ENCODE results near the gene OR5B2.
"Not testable (repeated sequence)": the region's sequence is repeated elsewhere in the genome, so short reads cannot be mapped to it uniquely, and the experiment has no call there.

The OR5B2 gene
- long read RNA-seq, donor 1 = 0 reads
- long read RNA-seq, donor 2 = 0 reads
- long read RNA-seq, donor 3 = 0 reads
- long read RNA-seq, donor 4 = 0 reads
- long read RNA-seq, donor 5 = 0 reads
- long read RNA-seq, donor 6 = 0 reads
- long read RNA-seq, donor 7 = 0 reads
- long read RNA-seq, donor 8 = 0 reads

DNA sequence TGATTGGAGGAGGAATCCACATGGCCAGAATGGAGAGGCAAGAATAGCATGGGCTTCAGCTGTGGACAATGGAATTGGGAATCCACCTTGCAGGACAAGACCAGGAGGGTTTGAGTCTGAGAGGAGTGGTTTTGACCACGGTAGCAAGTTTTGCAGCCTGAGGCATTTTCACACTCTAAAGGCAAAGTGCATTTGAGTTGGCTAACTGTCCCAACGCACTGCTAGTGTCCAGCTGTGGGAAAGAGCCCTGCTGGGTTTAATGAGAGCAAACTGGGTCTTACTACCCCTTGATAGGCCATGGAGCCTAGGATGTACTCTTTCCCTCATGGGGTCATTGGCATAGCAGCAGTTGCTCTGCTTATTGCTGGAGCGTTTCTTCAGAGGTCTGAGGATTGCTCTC lies at the start of gene OR5B2:
Gene OR5B2, minus strand, starts transcription at position 101 of the 400 bp plus-strand sequence. CDS start 4,860 bp downstream, outside the sequence.
- DNase-seq = no peak

- no peak for DNase-seq
These were observed 44.0 kb upstream of the OR5B2 start for GRCh38 chr11:58471892-58472291.

- DNase-seq = no peak
These were observed 38.4 kb upstream of the OR5B2 start for GRCh38 chr11:58466293-58466692.

DNA sequence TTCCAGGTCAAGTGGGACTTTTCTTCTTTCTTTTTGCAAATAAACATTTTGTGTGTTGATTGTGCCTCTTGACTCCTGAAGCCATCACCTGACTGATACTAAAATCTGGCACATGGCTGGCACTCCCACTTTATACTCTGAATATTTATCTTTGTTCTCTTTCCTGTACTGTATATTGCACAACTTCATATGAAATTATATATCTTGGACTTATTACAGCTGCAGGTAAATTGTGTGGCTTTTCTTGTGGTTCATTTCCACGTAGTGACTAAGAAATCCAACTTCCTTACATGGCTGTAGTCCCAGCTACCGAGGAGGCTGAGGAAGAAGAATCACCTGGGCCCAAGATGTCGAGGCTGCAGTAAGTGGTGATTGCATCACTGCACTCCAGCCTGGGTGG lies 37.8 kb upstream of the OR5B2 start:
- no peak for DNase-seq

DNA sequence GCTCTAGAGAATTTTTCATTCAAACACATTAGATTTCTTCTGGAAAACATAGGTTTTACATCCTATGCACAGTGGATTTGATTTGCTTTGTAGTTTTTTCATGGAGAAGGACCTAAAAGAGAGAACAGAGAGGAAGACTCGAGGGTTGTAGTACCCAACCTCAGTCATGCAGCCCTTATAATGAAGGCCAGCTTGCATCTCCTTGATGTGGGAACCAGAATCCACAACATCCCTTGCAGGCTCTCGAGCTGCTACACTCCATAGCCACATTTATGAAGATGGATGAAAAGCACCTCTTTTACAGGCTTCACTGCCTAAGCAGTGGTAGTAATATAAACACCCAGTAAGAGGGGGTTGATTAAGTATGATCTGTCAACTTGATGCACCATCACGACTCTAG lies 23.7 kb upstream of the OR5B2 start:
- DNase-seq = no peak

GRCh38 chr11:58446294-58446693 lies 18.4 kb upstream of the OR5B2 start:
- DNase-seq = no peak

DNA sequence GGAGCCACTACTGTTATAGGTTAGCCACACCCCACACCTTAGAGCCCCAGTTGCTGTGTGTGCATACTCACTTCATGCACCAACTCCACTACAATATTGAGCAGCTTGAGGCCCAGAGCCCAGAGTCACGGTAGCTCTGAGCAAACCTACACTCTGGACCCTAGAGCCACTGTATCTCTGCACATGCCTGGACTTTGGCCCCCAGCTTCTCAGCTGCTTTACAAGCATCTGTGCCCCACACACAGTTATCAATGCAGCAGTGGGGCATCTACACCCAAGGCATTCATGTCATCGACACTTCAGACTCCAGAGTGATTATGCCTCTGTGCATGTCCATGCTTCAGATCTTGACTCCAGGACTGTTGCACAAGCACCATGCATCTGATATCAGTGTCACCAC lies 16.4 kb upstream of the OR5B2 start:
- DNase-seq = no peak

DNA sequence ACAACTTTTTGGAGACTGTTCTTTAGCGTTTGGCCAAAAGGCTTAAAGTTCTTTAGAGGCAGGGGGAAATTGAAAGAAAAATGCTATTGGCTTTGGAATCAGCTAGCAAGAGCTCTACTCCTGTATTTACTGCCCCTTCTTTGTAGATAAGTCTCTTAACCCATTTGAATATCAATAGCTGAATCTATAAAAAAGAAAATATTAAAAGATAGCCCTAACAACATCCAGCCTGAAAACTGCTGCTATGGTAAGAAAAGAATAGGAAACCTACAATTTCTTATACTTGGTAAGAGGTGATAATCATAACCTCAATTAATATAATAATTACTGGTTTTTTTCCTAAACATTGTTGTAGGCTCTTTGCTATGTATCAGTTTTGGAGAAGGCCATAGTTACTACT lies 14.2 kb upstream of the OR5B2 start, which contains the start of gene OR5B12:
Gene OR5B12, minus strand, starts transcription at position 101 of the 400 bp plus-strand sequence. CDS start 2,085 bp downstream, outside the sequence.
- DNase-seq = no peak

- no peak for DNase-seq
These were observed 10.6 kb upstream of the OR5B2 start for GRCh38 chr11:58438486-58438885.

GRCh38 chr11:58434217-58434616 lies 6.3 kb upstream of the OR5B2 start:
- DNase-seq = no peak

GRCh38 chr11:58433638-58434203 lies 5.8 kb upstream of the OR5B2 start:
- no peak for DNase-seq

- no peak for DNase-seq
These were observed 1.4 kb upstream of the OR5B2 start for GRCh38 chr11:58429273-58429672.

GRCh38 chr11:58406774-58407173 lies 21.1 kb downstream of the OR5B2 start, which contains the start of gene OR5B3:
TSS of gene OR5B3 (minus strand) at chr11:58406874. CDS start at chr11:58403409, 3,465 bp downstream.
- DNase-seq = no peak

DNA sequence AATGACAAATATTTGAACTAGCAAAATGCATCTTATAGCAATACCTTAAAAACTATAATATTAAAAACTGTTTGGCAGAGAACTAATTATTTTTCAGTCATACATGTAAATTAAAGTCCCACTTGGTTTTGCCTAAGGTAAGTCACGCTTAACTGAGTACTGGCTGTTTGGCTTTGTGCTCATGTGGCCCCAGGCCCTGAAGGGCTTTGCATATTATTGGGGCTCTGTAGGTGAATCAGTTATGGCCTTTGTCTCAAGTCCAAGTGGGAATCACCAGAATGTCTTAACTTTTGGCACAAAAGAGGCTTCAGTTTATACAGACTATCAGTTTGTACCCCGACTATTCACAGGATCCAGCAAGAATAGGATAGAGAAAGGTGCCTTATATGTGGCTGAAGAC lies 28.3 kb downstream of the OR5B2 start:
- DNase-seq = not testable (repeated sequence)

DNA sequence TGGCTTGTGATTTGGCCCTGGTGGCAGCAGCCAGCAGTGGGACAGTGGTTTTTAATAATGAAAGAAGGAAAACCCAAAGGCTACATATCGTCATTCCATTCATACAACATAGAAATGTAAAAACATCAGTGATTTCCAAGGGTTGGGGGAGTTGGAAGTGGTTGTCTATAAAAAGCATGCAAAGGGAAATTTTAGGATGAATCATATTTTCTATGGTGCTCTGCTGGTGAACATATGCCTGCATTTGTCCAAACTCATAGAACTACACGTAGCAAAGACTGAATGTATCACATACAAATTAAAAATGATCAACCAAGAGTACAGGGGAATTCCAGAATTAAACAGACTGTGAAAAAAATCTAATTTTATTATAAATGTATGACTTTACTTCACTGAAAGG lies 32.3 kb downstream of the OR5B2 start:
- no peak for DNase-seq

- no peak for DNase-seq
These were observed 33.7 kb downstream of the OR5B2 start for GRCh38 chr11:58394195-58394594.

GRCh38 chr11:58392746-58393145 lies 35.2 kb downstream of the OR5B2 start:
- no peak for DNase-seq

GRCh38 chr11:58391879-58392278 lies 36.0 kb downstream of the OR5B2 start:
- DNase-seq = no peak

DNA sequence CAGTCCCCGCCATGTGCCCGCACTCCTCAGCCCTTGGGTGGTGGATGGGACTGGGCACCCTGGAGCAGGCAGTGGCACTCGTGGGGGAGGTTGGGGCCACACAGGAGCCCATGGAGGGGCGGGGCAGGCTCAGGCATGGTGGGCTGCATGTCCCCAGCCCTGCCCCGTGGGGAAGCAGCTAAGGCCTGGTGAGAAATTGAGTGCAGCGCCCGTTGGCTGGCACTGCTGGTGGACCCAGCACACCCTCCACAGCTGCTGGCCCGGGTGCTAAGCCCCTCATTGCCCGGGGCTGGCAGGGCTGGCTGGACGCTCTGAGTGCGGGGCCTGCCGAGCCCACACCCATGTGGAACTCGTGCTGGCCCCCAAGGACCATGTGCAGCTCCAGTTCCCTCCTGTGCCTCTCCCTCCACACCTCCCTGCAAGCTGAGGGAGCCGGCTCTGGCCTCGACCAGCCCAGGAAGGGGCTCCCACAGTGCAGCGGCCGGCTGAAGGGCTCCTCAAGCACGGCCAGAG lies 37.3 kb downstream of the OR5B2 start:
- no peak for DNase-seq

All from right kidney (tissue), 9 donors.